Panc1 (cell line): Measurements from ENCODE around the gene HTT. TPM values are rescaled to one million over a fixed set of nuclear protein-coding genes. Genes with fewer than 3 reads are reported as not detected.

ENCODE experiments used
- ATAC-seq: fragments of 200-7000 bp; cut with Tn5 transposase; 2 replicates; pipeline ENCODE4 v1.9.1; 2020; ENCODE audit warnings: mild to moderate bottlenecking, moderate library complexity
- BruUV-seq: library from RNA; stranded (reverse); fragments of 400-500 nt; replicated peaks from 2 replicates; lab custom pipeline; 2021; lab: Mats Ljungman, UMichigan
- CTCF ChIA-PET: fragments of 300-600 bp; sonication (Branson Sonifier 250); formaldehyde crosslinking; loops from one replicate; lab custom pipeline; 2022; ENCODE audit warnings: antibody characterized with exemption; lab: Charles Lee
- POLR2A ChIA-PET: fragments of 300-600 bp; sonication (Branson Sonifier 250); formaldehyde crosslinking; loops from one replicate; lab custom pipeline; 2022; ENCODE audit warnings: antibody characterized with exemption; lab: Charles Lee
- DNase-seq: peaks from one replicate; pipeline ENCODE4 v3.0.0-alpha.2; 2010; ENCODE audit warnings: low read depth, low spot score
- H3K27ac ChIP-seq: 2 replicates; pipeline ENCODE4 v1.5.1; 2011; ENCODE audit warnings: mild to moderate bottlenecking, low read length, inconsistent platforms
- H3K27me3 ChIP-seq: fragments of 200-500 bp; sonication (Bioruptor generic); 2 replicates; pipeline ENCODE4 v1.6.0; 2014; ENCODE audit warnings: low read length, inconsistent platforms; ENCODE audit not compliant: control insufficient read depth, insufficient read depth
- H3K36me3 ChIP-seq: fragments of 200-500 bp; sonication (Bioruptor generic); 2 replicates; pipeline ENCODE4 v1.5.1; 2014; ENCODE audit warnings: inconsistent platforms, mild to moderate bottlenecking, low read length, moderate library complexity; ENCODE audit not compliant: control insufficient read depth, insufficient read depth
- H3K4me1 ChIP-seq: 2 replicates; pipeline ENCODE4 v1.5.1; 2011; ENCODE audit warnings: inconsistent platforms, mild to moderate bottlenecking, low read length, moderate library complexity; ENCODE audit not compliant: control insufficient read depth, insufficient read depth
- H3K4me3 ChIP-seq, 2 experiments: 2 replicates each; pipeline ENCODE4 v1.5.1; 2011 to 2012; ENCODE audit warnings: low read depth in 2 of 2, low read length in 2 of 2, mild to moderate bottlenecking in 2 of 2, inconsistent platforms in 1 of 2, moderate library complexity in 1 of 2
- H3K9me3 ChIP-seq: fragments of 200-500 bp; sonication (Bioruptor generic); 2 replicates; pipeline ENCODE4 v1.5.1; 2014; ENCODE audit warnings: low read depth, mild to moderate bottlenecking, inconsistent platforms, low read length, moderate library complexity; ENCODE audit not compliant: control insufficient read depth, insufficient read depth
- POLR2AphosphoS5 ChIP-seq: IDR thresholded peaks from 2 replicates; pipeline ENCODE4 v1.6.1; 2012; ENCODE audit warnings: mild to moderate bottlenecking, low read depth, low read length, moderate library complexity
- REST ChIP-seq, 2 experiments: IDR thresholded peaks; 2 replicates each; pipeline ENCODE4 v1.6.1; 2011 to 2012; ENCODE audit warnings: low read depth in 2 of 2, control low read depth in 1 of 2, low read length in 1 of 2, mild to moderate bottlenecking in 1 of 2, moderate library complexity in 1 of 2; ENCODE audit not compliant: insufficient read depth in 1 of 2
- SIN3A ChIP-seq: IDR thresholded peaks from 2 replicates; pipeline ENCODE4 v1.6.1; 2012; ENCODE audit warnings: low read depth, mild to moderate bottlenecking, low read length, moderate library complexity, borderline replicate concordance; ENCODE audit not compliant: insufficient read depth
- TCF7L2 ChIP-seq: IDR thresholded peaks from 2 replicates; pipeline ENCODE4 v1.6.1; 2011; ENCODE audit warnings: mild to moderate bottlenecking, low read depth, low read length, inconsistent platforms
- in situ Hi-C: cut with HindIII; loops from 2 replicates; pipeline ENCODE4 v1.10.0; 2016; ENCODE audit warnings: low sequenced_read_pairs, low pct_unique_long_range_greater_than_20kb
- intact Hi-C: fragments of 100-400 bp; cut with micrococcal nuclease; formaldehyde crosslinking; loops from one replicate; pipeline ENCODE4 v1.10.0; 2022; ENCODE audit not compliant: unreplicated experiment
- total RNA-seq: library from RNA; stranded (reverse); gene quantifications from one replicate; pipeline ENCODE4 v1.2.1, GENCODE V29; 2021; ENCODE audit not compliant: unreplicated experiment
- TF ChIP-seq, protein P1 (sequence below): fragments of 450-650 bp; IDR thresholded peaks from 2 replicates; pipeline ENCODE4 v1.5.1; 2017; ENCODE audit warnings: mild to moderate bottlenecking

The HTT gene
- total RNA-seq, 1 experiment from 2014 or later, result 24.7 TPM

DNA sequence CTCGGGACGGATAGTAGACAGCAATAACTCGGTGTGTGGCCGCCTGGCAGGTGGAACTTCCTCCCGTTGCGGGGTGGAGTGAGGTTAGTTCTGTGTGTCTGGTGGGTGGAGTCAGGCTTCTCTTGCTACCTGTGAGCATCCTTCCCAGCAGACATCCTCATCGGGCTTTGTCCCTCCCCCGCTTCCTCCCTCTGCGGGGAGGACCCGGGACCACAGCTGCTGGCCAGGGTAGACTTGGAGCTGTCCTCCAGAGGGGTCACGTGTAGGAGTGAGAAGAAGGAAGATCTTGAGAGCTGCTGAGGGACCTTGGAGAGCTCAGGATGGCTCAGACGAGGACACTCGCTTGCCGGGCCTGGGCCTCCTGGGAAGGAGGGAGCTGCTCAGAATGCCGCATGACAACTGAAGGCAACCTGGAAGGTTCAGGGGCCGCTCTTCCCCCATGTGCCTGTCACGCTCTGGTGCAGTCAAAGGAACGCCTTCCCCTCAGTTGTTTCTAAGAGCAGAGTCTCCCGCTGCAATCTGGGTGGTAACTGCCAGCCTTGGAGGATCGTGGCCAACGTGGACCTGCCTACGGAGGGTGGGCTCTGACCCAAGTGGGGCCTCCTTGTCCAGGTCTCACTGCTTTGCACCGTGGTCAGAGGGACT, 168.8 kb downstream of the HTT start:
- POLR2A ChIA-PET, result no interaction called here
- CTCF ChIA-PET, result no interaction called here
- no peak for TF ChIP-seq REST (IDR thresholded peaks at IDR 0.05; ENCODE audit: insufficient read depth in 1 of 2, low read depth in 2 of 2, low read length in 1 of 2)
- TF ChIP-seq, protein P1, sequence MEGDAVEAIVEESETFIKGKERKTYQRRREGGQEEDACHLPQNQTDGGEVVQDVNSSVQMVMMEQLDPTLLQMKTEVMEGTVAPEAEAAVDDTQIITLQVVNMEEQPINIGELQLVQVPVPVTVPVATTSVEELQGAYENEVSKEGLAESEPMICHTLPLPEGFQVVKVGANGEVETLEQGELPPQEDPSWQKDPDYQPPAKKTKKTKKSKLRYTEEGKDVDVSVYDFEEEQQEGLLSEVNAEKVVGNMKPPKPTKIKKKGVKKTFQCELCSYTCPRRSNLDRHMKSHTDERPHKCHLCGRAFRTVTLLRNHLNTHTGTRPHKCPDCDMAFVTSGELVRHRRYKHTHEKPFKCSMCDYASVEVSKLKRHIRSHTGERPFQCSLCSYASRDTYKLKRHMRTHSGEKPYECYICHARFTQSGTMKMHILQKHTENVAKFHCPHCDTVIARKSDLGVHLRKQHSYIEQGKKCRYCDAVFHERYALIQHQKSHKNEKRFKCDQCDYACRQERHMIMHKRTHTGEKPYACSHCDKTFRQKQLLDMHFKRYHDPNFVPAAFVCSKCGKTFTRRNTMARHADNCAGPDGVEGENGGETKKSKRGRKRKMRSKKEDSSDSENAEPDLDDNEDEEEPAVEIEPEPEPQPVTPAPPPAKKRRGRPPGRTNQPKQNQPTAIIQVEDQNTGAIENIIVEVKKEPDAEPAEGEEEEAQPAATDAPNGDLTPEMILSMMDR, result no peak
- no peak for TF ChIP-seq TCF7L2
- TF ChIP-seq POLR2AphosphoS5, result no peak
- no peak for TF ChIP-seq SIN3A
- no peaks in the 10 kb centered on the region for H3K27me3 ChIP-seq
- intact Hi-C loops, result no loop called here
- no peaks in the 10 kb centered on the region for H3K9me3 ChIP-seq
- no peak overlapping the region for H3K4me3 ChIP-seq
- no peak overlapping the region for H3K27ac ChIP-seq
- in situ Hi-C loops, result no loop called here
- no peaks in the 10 kb centered on the region for H3K36me3 ChIP-seq
- BruUV-seq, result no TSS peak
- ATAC-seq (no peak), DNase-seq (no peak)
- H3K4me1 ChIP-seq, result no peaks in the 10 kb centered on the region

GRCh38 chr4:3244002-3244401, 169.5 kb downstream of the HTT start:
- Histone ChIP-seq H3K27me3 (no peaks in the 10 kb centered on the region), H3K4me1 (no peaks in the 10 kb centered on the region), H3K4me3 (no peak overlapping the region), H3K36me3 (no peaks in the 10 kb centered on the region), H3K27ac (no peak overlapping the region), H3K9me3 (no peaks in the 10 kb centered on the region)
- in situ Hi-C loops (no loop called here), intact Hi-C loops (no loop called here)
- CTCF ChIA-PET, result no interaction called here
- DNase-seq (no peak), ATAC-seq (no peak)
- no peak for TF ChIP-seq TCF7L2
- TF ChIP-seq, protein P1, result no peak
- TF ChIP-seq REST (IDR thresholded peaks at IDR 0.05; ENCODE audit: insufficient read depth in 1 of 2, low read depth in 2 of 2, low read length in 1 of 2), result no peak
- TF ChIP-seq POLR2AphosphoS5, result no peak
- no peak for TF ChIP-seq SIN3A
- POLR2A ChIA-PET, result no interaction called here
- no TSS peak for BruUV-seq
